Testis (tissue), 3 donors: ENCODE data around the gene BARX1. TPM values are rescaled to one million over a fixed set of nuclear protein-coding genes. Genes with fewer than 3 reads are reported as not detected.

Experiments used
- DNase-seq: peaks from one replicate; pipeline ENCODE4 v3.0.0-alpha.2; 2019
- H3K27ac ChIP-seq, 2 donors: fragments of 200-600 bp; sonication (generic); one replicate each; pipeline ENCODE4 v1.5.1; 2019
- H3K27me3 ChIP-seq: fragments of 200-600 bp; sonication (generic); one replicate; pipeline ENCODE4 v1.5.1; 2019
- H3K36me3 ChIP-seq: fragments of 200-600 bp; sonication (generic); one replicate; pipeline ENCODE4 v1.5.1; 2017; ENCODE audit warnings: low read depth; ENCODE audit errors: missing control alignments
- H3K4me1 ChIP-seq: fragments of 200-600 bp; sonication (generic); one replicate; pipeline ENCODE4 v1.5.1; 2019
- H3K4me3 ChIP-seq, 2 donors: fragments of 200-600 bp; sonication (generic); one replicate each; pipeline ENCODE4 v1.5.1; 2017 to 2019
- H3K9me3 ChIP-seq: fragments of 200-600 bp; sonication (generic); one replicate; pipeline ENCODE4 v1.5.1; 2017
- CTCF ChIP-seq, 3 experiments: fragments of 450-650 bp in 2 of 3; fragments of 200-600 bp in 1 of 3; sonication (generic) in 1 of 3; IDR thresholded peaks; one replicate each; pipeline ENCODE4 v1.5.1; 2016 to 2019; ENCODE audit warnings: antibody characterized with exemption in 3 of 3, mild to moderate bottlenecking in 2 of 3, moderate library complexity in 1 of 3
- POLR2A ChIP-seq: fragments of 450-650 bp; IDR thresholded peaks from one replicate; pipeline ENCODE4 v1.6.1; 2017; ENCODE audit warnings: antibody characterized with exemption, mild to moderate bottlenecking, moderate library complexity
- WGBS, 2 donors: methylation state at CpG; one replicate each; pipeline ENCODE4 v1.1.5; 2018; 5-methylcytosine and 5-hydroxymethylcytosine counted together
- intact Hi-C: fragments of 100-400 bp; cut with DNase I; formaldehyde crosslinking; loops from one replicate; pipeline ENCODE4 v1.15.1; 2023; ENCODE audit warnings: low total_unique reads
- polyA plus RNA-seq: library from polyadenylated mRNA; stranded (reverse); fragments of 350-450 nt; fragmentation: Illumina TruSeq; extraction: RNeasy Lipid Tissue Mini Kit (QIAGEN cat#74804); gene quantifications from one replicate; pipeline ENCODE4 v1.2.3, GENCODE V29; 2014; ENCODE audit warnings: low read depth, low replicate concordance; ENCODE audit not compliant: insufficient read depth
- total RNA-seq, 2 donors: library from RNA; depleted of rRNA; stranded (reverse); fragments of >200 nt; gene quantifications; one replicate each; pipeline ENCODE4 v1.2.3, GENCODE V29; 2016

BARX1 gene
- total and polyA plus RNA-seq, 3 donors from 2014 or later = 3.7 to 8.6 (median 3.7) TPM

GRCh38 chr9:93910598-93910997, 44.6 kb downstream of the BARX1 start:
- H3K9me3 ChIP-seq = no peaks in the 10 kb centered on the region
- H3K27ac ChIP-seq = no peak overlapping the region
- no peaks in the 10 kb centered on the region for H3K4me1 ChIP-seq
- no peak for DNase-seq
- intact Hi-C loops = no loop called here
- no peaks in the 10 kb centered on the region for H3K27me3 ChIP-seq
- WGBS, 2 donors = 94 to 100% methylated on average over 1 to 7 of the region's 7 CpGs
- no peaks in the 10 kb centered on the region for H3K36me3 ChIP-seq
- no peak for TF ChIP-seq CTCF (IDR thresholded peaks at IDR 0.05)
- TF ChIP-seq POLR2A = no peak
- H3K4me3 ChIP-seq = no peak overlapping the region

GRCh38 chr9:93910196-93910595, 45.0 kb downstream of the BARX1 start:
- WGBS, 2 donors = 95 to 100% methylated on average over 3 to 10 of the region's 10 CpGs
- Histone ChIP-seq H3K4me3 (no peak overlapping the region), H3K27me3 (no peaks in the 10 kb centered on the region), H3K27ac (no peak overlapping the region), H3K4me1 (no peaks in the 10 kb centered on the region), H3K36me3 (no peaks in the 10 kb centered on the region), H3K9me3 (no peaks in the 10 kb centered on the region)
- TF ChIP-seq CTCF (IDR thresholded peaks at IDR 0.05) = no peak
- no peak for TF ChIP-seq POLR2A
- intact Hi-C loops = no loop called here
- DNase-seq = no peak

GRCh38 chr9:93909242-93909616, 45.9 kb downstream of the BARX1 start:
- Histone ChIP-seq H3K4me3 (no peak overlapping the region), H3K27ac (no peak overlapping the region), H3K9me3 (no peaks in the 10 kb centered on the region), H3K27me3 (no peaks in the 10 kb centered on the region), H3K36me3 (no peaks in the 10 kb centered on the region), H3K4me1 (no peaks in the 10 kb centered on the region)
- WGBS, 2 donors = 67 to 80% methylated on average over 6 of the region's 6 CpGs
- intact Hi-C loops = no loop called here
- TF ChIP-seq POLR2A = no peak
- DNase-seq = no peak

GRCh38 chr9:93908591-93909241, 46.4 kb downstream of the BARX1 start:
- H3K27ac ChIP-seq = no peak overlapping the region
- TF ChIP-seq POLR2A (no peak), CTCF (IDR thresholded peaks at IDR 0.05) (no peak)
- intact Hi-C loops = no loop called here
- whole genome bisulfite sequencing, 2 donors = 62 to 63% methylated on average over 11 to 15 of the region's 15 CpGs
- H3K9me3 ChIP-seq = no peaks in the 10 kb centered on the region
- H3K4me3 ChIP-seq = no peak overlapping the region
- DNase-seq = no peak
- no peaks in the 10 kb centered on the region for H3K27me3 ChIP-seq
- H3K4me1 ChIP-seq = no peaks in the 10 kb centered on the region
- no peaks in the 10 kb centered on the region for H3K36me3 ChIP-seq

GRCh38 chr9:93907551-93908199, 47.5 kb downstream of the BARX1 start:
- no peaks in the 10 kb centered on the region for H3K4me1 ChIP-seq
- H3K4me3 ChIP-seq = no peak overlapping the region
- H3K27me3 ChIP-seq = no peaks in the 10 kb centered on the region
- H3K9me3 ChIP-seq = no peaks in the 10 kb centered on the region
- WGBS, 2 donors = 81 to 98% methylated on average over 5 of the region's 5 CpGs
- TF ChIP-seq POLR2A = no peak
- no peak for TF ChIP-seq CTCF (IDR thresholded peaks at IDR 0.05)
- DNase-seq = no peak
- no peaks in the 10 kb centered on the region for H3K36me3 ChIP-seq
- intact Hi-C loops = no loop called here
- H3K27ac ChIP-seq = no peak overlapping the region
